ENCODE measurements around the gene SPACA7.

The SPACA7 gene, protein sequence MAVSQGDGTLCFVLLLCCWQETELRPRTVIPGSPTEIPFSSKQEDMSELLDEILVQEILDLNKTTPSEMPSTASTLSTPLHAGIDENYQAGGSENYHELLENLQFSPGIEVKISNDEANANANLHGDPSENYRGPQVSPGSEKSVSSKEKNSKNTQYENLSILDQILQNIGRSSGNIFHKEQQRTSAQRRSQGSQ

DNA sequence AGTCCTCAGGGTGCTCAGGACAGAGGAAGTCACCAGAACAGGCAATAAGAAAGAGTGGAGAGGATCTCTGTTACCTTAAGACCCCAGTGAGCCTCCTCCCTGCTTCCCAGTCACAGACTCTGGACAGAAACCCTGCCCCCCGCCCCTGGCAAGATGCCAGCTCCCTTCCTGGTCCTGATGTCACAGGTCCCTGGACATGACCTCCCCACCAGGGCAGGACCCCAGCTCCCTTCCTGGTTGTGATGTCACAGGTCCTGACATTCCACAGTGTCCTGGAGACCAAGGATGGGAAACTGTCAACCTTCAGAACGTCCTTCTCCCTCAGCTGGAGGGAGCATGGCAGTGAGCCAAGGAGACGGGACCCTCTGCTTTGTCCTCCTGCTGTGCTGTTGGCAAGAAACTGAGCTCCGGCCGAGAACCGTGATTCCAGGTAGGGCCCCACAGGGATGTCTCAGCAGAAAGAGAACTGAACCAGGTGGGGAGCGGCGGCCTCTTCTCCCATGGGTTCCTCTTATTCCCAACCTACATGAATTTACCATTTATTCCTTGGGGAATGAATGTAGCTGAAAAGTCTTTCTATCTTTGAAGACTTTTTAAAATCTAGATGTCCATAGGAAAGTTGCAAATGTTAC lies at the start of gene SPACA7:
SPACA7 (plus strand) TSS at position 306 of the 632 bp plus-strand sequence; CDS start at position 337, 31 bp downstream.
- no peak for DNase-seq (ENCODE audit: low spot score)

DNA sequence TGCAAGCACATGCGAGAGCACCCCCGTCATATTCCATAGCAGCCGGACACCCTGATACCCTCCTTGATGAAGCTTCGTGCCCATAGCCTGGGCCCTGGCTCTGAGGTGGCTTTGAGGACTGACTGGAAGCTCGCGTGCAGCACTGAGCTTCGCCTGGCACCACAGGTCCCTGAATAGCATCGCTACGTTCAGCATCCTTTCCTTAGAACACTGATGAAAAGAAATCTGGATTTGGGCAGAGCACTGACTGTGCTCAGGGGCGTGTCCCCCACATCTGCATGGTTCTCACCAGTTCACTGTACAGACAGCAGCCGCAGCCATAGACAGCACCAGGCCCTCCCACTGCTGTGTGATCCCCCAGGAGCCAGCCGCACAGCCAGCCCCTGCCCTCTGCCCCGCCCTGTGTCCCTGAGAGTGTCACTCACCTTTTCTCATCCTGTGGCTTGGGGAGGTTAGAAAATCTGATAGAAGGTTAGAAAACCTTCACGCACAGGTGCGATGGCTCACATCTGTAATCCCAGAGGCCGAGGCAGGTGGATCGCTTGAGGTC lies 49.3 kb upstream of the SPACA7 start:
- DNase-seq (ENCODE audit: low spot score) = no peak

DNA sequence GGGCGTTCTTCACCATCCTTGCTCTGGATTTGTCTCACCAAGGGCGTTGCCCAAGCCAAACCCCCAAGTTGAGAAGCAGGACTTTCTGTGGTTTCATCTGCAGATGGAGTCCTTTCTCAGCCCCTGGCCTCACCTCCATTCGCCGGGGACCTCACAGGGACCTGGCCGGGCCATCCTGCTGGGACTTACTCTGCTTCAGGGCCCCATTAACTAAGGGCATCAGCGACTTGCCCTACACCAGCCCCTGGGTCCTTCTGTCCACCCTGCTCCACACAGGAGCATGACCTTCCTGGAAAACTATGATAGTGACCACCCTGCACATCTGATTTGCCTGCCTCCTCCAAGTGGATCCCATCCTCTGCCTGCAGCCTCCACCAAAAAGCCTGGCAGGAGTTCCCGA lies 47.2 kb upstream of the SPACA7 start:
- no peak for DNase-seq (ENCODE audit: low spot score)

DNA sequence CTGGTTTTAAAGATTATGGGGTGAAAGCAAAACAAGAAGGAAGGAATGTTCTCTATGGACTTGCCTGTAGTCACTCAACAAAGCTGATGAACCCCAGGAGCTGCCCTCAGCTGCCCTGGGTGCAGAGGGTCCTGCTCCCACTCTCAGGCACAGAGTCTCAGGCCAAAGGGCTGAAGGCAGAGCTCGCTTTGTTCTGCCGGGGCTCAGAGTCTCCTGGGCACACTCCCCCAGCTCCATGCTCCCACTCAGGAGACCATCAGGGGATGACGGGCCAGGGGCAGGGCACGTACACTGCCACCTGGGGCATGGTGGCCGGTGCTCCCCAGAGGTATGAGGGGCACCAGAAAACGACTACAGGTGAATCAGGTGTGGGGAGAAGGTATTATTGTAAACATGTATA lies 46.8 kb upstream of the SPACA7 start:
- DNase-seq (ENCODE audit: low spot score) = no peak

DNA sequence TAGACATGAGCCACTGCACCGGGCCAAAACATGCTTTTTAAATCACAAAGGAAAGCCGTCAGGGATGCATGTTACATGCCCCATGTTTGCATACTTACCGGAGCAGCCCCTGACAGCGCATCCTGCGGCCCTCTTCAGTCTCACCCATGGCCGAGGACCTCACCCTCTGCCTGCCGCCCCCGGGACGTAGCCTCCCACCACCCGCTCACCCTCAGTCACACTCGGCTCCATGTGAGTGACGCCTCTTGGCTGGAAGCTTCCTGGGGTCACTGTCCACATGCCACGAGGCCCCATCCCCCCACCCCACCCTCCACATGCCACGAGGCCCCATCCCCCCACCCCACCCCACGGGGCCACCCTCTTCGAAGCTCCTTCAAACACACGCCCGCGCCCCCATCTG lies 46.1 kb upstream of the SPACA7 start:
- DNase-seq (ENCODE audit: low spot score) = no peak

DNA sequence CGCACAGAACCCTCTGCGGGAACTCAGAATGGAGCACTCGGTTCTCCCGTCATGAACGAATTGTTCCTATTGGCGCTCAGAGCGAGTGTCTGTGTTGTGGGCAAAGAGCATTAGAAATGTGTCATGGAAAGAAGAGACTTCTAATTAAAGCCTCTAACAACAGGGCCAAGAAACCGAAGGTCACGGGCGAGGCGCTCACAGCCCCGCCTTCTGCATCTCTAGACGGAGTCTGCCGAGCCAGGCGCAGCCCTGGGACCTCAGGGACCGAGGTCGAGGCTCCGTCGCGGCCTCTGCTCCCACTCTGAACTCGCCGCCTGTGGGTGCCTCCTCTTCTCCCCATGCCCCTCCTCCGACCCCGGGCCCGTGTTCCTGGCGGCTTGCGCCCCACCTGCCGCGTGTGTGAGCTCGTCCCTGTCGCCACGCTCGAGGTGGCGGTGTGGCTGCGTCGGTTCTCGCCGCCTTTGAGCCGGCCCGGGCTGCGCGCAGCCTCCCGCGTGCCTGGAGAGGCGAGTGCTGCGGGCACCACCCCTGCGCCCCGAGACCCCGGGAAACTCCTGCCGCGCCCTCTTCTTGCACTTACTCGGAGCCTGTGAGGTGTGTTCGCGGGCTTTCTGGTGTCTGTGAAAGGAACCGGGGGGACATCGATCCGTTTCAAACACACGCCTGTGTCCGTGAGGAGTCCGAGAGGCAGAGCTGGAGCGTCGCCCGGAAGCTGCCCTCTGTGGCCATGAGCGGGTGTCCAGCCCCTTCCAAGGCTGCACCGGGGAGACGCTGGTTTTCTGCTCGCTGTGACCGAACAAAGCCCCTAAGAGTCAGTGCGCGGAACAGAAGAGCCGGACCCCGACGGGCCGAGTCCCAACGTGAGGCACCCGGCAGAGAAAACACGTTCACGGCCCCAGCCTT lies 45.4 kb upstream of the SPACA7 start:
- DNase-seq (ENCODE audit: low spot score) = no peak

DNA sequence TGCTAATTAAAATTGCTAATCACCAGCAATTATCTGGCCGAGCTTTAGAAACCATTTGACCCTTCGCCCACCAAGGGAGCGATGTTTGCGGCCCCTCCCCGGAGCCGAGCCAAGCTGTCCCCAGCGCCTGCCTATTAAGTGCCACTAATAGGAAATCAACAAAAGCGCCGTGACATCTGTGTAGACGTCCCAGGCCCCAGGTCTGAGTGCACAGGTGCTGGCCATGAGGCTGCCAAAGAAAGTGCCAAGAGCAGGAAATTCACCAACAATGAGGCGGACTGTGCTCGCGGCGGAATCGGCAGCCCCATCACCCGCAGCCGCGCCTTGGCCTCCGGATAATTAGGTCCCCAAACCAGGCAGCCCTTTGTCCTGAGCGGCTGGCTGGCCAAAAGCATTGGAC lies 44.5 kb upstream of the SPACA7 start:
- DNase-seq (ENCODE audit: low spot score) = no peak

DNA sequence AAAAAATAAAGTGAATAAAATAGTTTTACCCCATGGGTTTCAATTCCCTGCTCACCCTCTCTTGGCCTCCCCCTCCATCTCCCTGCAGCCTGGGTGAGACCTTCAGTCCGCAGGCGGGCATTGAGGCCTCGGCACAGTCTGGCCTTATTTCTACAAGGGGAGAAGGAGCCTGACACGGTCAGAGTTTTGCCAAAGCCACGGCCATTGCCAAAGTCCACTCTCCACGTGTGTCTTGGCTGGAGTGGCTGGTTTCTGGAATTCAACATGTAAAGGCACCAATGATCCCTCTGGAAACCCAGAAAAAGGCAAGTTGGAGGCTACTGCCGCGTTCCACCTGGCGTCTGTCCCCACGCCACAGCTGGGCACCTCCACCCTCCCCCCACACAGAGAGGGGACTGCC lies 43.4 kb upstream of the SPACA7 start:
- no peak for DNase-seq (ENCODE audit: low spot score)

DNA sequence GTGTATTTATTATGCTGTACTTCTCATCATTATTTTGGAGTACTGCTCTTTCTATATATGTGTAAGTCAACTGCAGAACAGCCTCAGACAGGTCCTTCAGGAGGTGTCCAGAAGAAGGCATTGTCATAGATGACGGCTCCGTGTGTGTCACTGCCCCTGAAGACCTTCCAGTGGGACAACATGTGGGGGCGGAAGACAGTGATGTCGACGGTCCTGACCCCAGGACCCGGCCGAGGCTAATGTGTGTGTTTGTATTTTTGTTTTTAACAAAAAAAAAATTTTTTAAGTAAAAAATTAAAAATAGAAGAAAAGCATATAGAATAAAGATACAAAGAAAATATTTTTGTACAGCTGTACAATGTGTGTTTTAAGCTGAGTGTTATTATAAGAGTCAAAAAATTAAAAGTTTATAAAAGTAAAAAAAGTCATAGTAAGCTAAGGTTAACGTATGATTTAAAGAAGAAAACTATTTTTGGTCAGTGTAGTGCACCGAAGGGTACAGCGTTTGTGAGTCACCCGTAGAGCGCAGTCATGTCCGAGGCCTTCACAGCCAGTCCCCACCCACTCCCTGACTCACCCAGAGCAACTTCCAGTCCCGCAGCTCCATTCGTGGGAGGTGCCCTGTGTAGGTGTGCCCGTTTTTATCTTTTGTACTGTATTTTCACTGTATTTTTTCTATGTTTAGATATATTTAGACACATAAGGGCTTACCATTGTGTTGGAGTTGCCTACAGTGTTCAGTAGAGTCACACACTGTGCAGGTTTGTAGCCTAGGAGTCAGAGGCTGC lies 42.2 kb upstream of the SPACA7 start:
- peak; percentile 77 for DNase-seq (ENCODE audit: low spot score)

DNA sequence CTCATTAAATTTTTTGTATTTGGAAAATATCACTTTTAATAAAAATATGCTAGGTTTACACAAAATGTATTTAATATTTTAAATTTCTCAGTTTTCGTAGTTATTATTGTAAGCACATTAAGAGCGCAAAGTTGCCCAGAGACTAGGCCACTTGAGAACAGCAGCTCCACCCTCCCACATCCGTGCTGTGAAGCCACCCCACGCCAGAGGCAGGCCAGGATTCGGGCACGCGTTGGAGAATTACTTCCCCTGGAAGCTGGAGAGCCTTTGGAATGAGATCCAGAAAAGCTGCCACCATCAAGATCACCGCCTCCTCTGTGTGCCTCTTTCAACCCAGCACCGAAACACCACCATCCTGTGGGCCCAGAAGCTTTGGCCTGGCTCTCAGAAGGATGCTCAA lies 41.0 kb upstream of the SPACA7 start:
- DNase-seq (ENCODE audit: low spot score) = no peak

DNA sequence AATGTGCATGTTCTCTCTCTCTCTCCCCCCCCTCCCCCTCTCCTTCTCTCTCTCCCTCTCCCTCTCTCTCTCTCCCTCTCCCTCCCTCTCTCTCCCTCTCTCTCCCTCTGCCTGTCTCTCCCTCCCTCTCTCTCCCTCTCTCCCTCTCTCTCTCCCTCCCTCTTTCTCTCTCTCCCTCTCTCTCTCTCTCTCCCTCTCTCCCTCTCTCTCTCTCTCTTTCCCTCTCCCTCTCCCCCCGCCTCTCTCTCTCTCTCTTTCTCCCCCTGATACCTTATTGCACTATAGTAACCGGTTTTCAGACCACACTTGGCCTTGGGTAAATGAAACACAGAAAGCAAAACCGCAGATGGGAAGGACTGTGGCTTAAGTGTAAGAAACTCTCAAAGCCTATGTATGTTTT lies 34.7 kb upstream of the SPACA7 start:
- no peak for DNase-seq (ENCODE audit: low spot score)

DNA sequence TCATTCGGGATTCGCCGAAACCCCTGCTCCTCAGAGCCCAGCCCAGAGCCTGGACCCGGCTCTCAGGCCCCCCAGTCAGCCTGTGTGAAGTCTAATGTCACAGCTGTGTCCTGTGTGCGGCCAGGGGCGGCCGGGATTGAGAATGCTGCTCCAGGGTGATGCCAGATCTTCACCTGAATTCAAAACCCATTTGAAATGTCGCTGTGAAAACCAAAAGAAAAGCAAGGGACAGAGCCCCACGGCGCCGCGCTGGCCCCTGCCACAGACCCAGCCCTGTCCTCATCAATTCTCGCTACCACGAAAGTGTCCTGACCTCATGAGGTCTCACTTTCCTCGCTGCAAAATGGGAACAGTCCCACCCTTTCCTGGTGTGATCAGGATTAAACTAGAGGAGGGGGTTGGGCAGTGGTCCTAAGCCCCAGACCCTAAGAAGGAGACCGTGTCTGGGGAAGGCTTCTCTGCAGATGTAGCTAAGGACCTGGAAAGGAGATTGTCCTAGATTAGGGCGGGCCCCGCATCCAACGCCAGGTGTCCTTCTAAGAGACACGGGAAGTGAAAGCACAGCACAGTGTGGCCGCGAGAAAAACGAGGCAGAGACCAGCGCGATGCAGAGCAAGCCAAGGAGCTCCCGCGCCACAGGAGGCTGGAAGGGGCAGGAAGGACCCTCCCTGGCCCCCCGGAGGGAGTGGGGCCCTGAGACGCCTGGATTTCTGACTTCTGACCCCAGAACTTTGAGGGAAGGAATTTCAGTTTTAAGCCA lies 34.0 kb upstream of the SPACA7 start:
- no peak for DNase-seq (ENCODE audit: low spot score)

DNA sequence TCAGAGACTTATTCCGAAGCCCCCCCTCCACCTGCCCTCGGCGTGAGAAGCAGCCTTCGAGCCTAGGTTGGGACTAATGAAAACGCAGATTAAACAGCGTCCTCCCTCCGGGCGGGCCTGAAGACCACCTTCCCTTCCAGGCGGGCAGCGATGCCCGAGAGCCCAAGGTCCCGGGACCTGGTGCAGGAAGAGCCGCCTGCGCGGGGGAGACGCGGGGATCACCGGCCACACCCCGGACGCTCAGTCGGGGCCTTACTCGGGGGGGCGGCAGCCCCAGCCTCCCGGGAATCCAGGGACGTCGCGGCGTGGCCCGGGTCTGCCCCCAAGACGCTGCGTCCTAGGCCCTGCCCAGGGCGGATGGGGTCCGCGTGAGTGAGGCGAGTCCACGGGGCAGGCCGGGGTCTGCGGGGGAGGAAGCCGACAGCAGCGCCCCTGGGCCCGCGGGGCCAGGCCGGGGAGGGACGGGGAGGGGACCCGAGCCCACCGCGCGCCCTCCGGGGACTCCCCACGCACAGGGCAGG lies 33.3 kb upstream of the SPACA7 start:
- DNase-seq (ENCODE audit: low spot score) = no peak

DNA sequence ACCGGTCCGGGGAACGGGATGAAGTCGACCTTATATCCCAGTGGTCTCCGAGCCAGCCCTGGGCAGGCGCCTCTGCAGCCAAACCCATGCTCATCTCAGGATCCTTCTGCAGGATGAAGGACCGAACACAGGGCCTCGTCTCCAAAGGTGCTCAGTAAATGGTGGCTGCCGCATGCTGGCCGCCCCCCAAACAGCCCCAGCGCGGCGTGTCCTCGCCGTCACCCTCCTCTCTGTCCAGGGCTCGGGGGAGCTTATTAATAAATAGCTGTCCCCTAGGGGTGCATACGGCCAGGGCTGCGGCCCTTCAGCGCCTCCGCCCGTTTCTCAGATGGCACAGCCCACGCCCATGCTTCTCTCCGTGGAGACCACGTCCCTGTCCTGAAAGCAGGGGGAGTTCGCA lies 32.6 kb upstream of the SPACA7 start:
- no peak for DNase-seq (ENCODE audit: low spot score)

DNA sequence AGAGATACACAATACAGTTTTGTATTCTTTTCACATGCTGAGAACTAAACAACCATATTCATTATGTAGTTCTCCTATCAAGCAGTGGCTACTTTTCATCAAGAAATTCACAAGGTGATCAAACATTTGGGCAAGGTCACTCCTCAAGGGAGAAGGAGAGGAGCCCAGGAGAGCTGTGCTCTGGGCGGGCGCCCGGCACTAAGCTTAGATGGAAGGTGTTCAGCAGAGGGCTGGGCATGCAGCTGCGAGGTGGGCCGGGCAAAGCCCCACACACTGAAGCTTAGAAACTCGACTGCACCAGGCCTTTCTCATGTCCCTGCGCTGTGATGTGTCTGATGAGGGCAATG lies 30.4 kb upstream of the SPACA7 start:
- DNase-seq (ENCODE audit: low spot score) = no peak

DNA sequence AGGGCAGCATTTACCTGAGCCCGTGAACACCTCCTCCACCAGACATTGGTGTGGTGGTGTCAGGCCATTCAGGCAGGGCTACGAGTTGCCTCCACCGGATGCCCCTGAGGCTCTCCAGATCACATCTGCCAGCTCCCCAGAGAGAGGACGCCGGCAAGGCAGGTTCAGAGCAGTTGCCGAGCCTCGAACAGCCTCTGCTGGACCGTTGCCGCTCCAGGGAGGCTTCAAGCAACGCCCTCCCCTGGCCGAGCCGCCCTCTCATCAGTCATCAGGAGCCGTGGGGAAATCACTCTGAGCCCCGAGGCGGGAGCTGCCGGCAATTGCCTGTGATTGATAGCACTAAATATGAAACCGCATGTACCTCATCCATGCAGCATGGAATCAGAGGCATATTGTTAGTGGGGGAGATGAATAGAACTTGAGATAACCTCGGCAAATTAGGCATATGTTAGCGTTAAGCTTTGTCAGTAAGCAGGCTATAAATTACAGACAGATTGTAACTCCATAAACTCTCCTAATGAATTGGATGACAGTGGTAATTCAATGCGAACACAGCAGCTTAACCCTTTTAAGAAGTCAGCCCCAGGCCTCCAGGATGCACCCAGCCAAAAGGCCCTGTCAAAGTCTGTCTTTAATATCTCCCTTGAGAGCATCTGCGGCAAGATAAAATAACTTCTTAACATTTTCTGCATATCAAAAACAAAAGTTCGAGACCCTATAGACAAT lies 29.8 kb upstream of the SPACA7 start:
- no peak for DNase-seq (ENCODE audit: low spot score)

DNA sequence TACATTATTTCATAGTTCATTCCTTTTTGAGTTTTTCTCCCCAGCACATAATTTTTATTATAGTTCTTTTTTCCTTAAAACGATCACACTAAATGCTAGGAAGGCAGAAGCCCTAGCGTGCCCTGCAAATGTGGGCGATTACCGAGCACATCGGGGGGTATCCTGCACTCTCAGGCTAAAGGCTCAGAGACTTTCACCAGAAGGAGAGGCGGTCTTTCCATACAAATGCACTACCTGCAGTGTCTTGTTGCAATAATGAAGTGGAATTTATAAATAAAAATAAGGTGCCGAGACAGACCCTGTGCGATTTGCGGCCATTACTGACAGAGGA lies 29.3 kb upstream of the SPACA7 start:
- no peak for DNase-seq (ENCODE audit: low spot score)

DNA sequence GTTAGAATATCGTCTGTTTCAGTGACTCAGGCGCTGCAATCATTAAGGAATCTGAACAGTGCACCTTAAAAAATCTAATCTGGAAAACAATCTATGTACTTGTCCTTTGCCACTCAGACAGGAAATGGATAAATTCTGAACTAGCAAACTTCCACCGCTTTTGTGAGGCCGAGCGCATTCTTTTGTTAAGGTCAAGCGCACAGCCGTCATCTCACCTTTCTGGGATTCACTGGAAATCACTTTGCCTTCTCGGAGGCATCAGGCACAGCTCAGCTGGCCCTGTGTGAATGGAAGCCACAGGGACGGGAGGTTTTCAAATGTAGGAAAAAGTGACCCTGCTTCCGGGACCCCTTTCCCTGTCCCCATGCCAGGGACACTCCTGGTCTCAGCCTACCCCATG lies 28.2 kb upstream of the SPACA7 start:
- DNase-seq (ENCODE audit: low spot score) = no peak

DNA sequence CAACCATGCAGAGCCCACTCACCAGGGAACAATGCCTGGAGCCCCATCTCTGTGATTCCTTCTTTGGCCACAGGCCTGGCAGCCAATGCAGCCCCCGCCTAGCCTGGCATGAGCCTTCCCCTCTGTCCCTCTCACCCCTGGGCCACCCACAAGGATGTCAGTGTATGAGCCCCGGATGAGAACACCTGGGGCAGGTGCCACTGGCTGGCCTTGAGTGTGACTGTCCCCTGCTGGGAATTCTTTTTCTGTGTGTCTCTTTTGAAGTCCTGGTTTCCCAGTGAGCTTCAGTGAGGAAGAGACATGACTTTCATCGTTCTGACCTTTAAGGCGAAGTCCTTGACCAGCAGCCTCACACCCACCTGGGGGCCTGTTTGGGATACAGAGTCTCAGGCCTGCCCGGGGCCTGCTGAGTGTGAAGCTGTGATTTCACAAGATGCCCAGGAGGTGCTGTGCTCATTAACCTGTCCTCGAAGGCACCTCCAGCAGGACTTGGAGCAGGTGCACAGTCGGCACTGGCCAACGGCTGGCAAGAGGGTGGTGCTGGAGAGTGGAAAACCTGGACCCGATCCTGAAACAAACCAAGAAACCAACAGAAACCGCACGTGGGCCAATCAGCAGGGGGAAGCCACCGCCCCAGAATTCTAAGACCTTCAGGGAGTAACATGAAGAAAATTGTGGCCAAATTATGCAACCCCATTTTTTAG lies 27.4 kb upstream of the SPACA7 start:
- no peak for DNase-seq (ENCODE audit: low spot score)

DNA sequence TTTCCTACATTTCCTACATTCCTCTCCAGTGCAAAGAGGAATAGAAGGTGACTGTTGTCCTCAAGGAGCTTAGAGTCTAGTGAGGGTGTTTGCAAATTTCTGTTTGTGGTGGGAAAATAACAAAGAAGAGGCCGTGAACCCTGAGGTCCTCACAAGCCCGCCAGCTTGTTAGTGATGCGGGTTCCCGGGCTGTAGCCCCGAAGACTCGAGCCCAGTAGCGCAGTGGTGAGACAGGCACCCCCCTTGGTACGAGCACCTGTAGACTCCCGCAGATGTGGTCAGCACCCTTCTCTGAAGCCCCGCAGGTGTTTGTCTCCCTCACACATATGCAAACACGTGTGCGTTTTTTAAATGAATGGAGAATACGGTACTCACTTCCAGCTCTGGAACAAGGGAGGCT lies 26.5 kb upstream of the SPACA7 start:
- DNase-seq (ENCODE audit: low spot score) = no peak
